ENCODE measurements around the gene TUBB2B. TPM values are rescaled to one million over a fixed set of nuclear protein-coding genes. Genes with fewer than 3 reads are reported as not detected.

Gene TUBB2B
- total RNA-seq, 1 experiment from 2014 or later = 144 TPM

DNA sequence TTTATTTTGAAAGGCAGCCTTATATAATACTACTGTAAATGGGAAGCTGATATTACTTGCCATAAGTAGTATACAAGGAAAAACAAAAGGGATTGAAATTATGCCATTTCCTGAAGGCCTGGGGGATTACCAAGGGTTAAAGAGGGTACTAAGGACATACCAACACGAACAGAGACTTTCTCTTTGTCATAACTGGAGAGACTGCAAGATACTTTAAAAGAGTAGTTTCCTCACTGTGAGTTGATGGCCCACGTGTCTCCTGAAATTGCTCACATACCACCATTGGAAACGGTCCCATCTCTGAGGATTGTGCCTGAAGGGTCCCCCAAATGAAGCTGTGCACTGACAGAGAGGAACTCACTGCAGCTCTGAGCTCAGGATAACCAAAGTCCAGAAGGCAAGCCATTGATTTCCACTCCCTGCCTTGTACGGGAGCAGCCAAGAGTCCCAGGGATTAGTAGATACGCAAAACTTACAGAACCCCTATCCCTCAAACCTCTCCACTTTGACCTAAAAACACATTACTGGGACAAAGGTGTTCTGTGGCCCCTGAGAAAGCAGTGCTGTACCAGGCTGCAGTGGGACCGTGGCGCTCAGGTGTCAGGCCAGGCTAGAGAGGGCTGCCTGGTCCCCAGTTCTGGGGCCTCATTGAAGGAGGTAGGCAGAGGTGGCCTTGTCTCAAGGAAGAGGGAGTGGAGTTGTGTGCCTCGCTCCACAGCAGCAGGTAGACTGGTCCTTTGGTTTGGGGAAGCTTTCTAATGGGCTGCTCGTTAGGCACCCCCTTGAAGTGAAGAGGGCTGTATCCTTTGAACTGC, 46.5 kb upstream of the TUBB2B start:
- H3K4me3 ChIP-seq (ENCODE audit: low read depth, low read length, poor library complexity, severe bottlenecking) = no peak overlapping the region
- H3K9me3 ChIP-seq (ENCODE audit: low read depth, low read length, poor library complexity, severe bottlenecking) = no peaks in the 10 kb centered on the region
- POLR2A ChIA-PET (ENCODE audit: low non-redundant PET) = no interaction called here
- H3K36me3 ChIP-seq (ENCODE audit: insufficient read depth, low read length, poor library complexity, severe bottlenecking) = peaks cover 19% of the 10 kb centered on the region
- no peaks in the 10 kb centered on the region for H3K4me1 ChIP-seq (ENCODE audit: insufficient read depth, low read length, poor library complexity, severe bottlenecking)
- no peaks in the 10 kb centered on the region for H3K27me3 ChIP-seq (replicated peaks; ENCODE audit: insufficient read depth, low read depth, low read length, poor library complexity)
- no peak for DNase-seq (ENCODE audit: low spot score)
- H3K27ac ChIP-seq (ENCODE audit: low read depth, low read length, poor library complexity, severe bottlenecking) = no peak overlapping the region
- CTCF ChIA-PET = no interaction called here
- TF ChIP-seq, protein P1, sequence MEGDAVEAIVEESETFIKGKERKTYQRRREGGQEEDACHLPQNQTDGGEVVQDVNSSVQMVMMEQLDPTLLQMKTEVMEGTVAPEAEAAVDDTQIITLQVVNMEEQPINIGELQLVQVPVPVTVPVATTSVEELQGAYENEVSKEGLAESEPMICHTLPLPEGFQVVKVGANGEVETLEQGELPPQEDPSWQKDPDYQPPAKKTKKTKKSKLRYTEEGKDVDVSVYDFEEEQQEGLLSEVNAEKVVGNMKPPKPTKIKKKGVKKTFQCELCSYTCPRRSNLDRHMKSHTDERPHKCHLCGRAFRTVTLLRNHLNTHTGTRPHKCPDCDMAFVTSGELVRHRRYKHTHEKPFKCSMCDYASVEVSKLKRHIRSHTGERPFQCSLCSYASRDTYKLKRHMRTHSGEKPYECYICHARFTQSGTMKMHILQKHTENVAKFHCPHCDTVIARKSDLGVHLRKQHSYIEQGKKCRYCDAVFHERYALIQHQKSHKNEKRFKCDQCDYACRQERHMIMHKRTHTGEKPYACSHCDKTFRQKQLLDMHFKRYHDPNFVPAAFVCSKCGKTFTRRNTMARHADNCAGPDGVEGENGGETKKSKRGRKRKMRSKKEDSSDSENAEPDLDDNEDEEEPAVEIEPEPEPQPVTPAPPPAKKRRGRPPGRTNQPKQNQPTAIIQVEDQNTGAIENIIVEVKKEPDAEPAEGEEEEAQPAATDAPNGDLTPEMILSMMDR (conservative IDR thresholded peaks at IDR 0.05; ENCODE audit: low read depth, low read length) = no peak
- no peak for TF ChIP-seq EZH2 (IDR thresholded peaks at IDR 0.05; ENCODE audit: borderline replicate concordance, low read depth, low read length, poor library complexity, severe bottlenecking)
- BruUV-seq (replicated peaks) = no TSS peak
- intact Hi-C loops (cut with micrococcal nuclease; ENCODE audit: unreplicated experiment) = no loop called here

DNA sequence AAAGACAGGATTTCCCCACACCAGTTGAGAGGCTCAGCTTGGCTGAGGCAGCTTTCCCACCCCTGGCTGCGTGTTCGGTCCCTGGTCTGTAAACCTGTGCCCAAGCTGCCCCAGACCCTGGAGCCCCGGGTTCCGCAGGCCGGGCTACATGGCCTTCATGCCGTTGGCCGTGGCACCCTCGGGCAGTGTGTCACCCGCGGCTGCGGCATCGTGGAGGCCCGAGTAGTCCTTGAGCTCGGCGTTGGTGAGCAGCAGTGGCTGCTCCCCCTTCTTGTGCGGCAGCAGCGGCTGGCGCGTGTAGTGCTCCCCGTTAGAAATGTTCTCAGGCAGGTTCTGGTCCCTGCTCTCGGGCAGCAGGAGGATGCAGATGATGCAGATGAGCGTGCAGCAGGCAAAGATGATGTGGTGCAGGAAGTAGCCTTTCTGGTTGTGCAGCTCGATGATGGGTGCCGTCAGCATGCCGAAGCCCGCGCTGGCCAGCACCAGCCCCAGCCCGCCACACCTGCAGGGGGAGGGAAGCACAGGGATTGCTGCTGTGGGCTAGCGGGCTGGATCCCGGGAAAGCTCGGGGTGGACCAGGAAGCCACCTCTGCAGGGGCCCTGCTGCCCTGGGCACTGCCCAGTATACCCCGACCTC, 45.6 kb upstream of the TUBB2B start:
- Histone ChIP-seq H3K27ac (ENCODE audit: low read depth, low read length, poor library complexity, severe bottlenecking) (no peak overlapping the region), H3K27me3 (replicated peaks; ENCODE audit: insufficient read depth, low read depth, low read length, poor library complexity) (no peaks in the 10 kb centered on the region), H3K36me3 (ENCODE audit: insufficient read depth, low read length, poor library complexity, severe bottlenecking) (peaks cover 23% of the 10 kb centered on the region), H3K4me3 (ENCODE audit: low read depth, low read length, poor library complexity, severe bottlenecking) (no peak overlapping the region), H3K4me1 (ENCODE audit: insufficient read depth, low read length, poor library complexity, severe bottlenecking) (no peaks in the 10 kb centered on the region), H3K9me3 (ENCODE audit: low read depth, low read length, poor library complexity, severe bottlenecking) (no peaks in the 10 kb centered on the region)
- intact Hi-C loops (cut with micrococcal nuclease; ENCODE audit: unreplicated experiment) = no loop called here
- POLR2A ChIA-PET (ENCODE audit: low non-redundant PET) = no interaction called here
- no TSS peak for BruUV-seq (replicated peaks)
- TF ChIP-seq, protein P1 (conservative IDR thresholded peaks at IDR 0.05; ENCODE audit: low read depth, low read length) = no peak
- TF ChIP-seq EZH2 (IDR thresholded peaks at IDR 0.05; ENCODE audit: borderline replicate concordance, low read depth, low read length, poor library complexity, severe bottlenecking) = no peak
- no peak for DNase-seq (ENCODE audit: low spot score)
- CTCF ChIA-PET = no interaction called here

DNA sequence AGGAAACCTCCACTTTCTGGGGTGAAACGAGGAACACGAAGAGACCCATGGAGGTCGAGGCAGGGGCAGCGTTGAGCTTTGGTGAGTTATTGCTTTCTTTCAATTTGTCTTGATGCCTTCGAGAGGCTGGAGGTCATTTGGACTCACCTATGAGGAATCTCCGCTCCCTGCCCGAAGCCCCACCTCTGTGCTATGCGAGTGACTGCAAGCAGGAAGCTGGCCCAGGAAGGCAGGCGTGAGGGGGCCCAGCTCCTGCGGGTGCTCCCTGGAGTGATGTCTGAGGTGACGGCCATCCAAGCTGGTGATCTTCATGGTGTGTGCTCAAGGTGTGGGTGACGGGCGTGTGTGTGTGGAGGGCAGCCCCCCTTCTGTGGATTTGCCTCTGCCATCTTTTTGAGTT, 44.3 kb upstream of the TUBB2B start:
- Histone ChIP-seq H3K27ac (ENCODE audit: low read depth, low read length, poor library complexity, severe bottlenecking) (no peak overlapping the region), H3K27me3 (replicated peaks; ENCODE audit: insufficient read depth, low read depth, low read length, poor library complexity) (no peaks in the 10 kb centered on the region), H3K9me3 (ENCODE audit: low read depth, low read length, poor library complexity, severe bottlenecking) (no peaks in the 10 kb centered on the region), H3K36me3 (ENCODE audit: insufficient read depth, low read length, poor library complexity, severe bottlenecking) (peaks cover 23% of the 10 kb centered on the region), H3K4me3 (ENCODE audit: low read depth, low read length, poor library complexity, severe bottlenecking) (no peak overlapping the region), H3K4me1 (ENCODE audit: insufficient read depth, low read length, poor library complexity, severe bottlenecking) (no peaks in the 10 kb centered on the region)
- no TSS peak for BruUV-seq (replicated peaks)
- DNase-seq (ENCODE audit: low spot score) = no peak
- intact Hi-C loops (cut with micrococcal nuclease; ENCODE audit: unreplicated experiment) = no loop called here
- TF ChIP-seq EZH2 (IDR thresholded peaks at IDR 0.05; ENCODE audit: borderline replicate concordance, low read depth, low read length, poor library complexity, severe bottlenecking) = no peak
- TF ChIP-seq, protein P1 (conservative IDR thresholded peaks at IDR 0.05; ENCODE audit: low read depth, low read length) = no peak
- CTCF ChIA-PET = no interaction called here
- POLR2A ChIA-PET (ENCODE audit: low non-redundant PET) = no interaction called here

Measured in A673 (cell line).